WTC11 (cell line): ENCODE measurements around the gene ARHGEF18. TPM values are rescaled to one million over a fixed set of nuclear protein-coding genes. Genes with fewer than 3 reads are reported as not detected.

Experiments
- ATAC-seq: fragments of 200-7000 bp; cut with Tn5 transposase; 2 replicates; pipeline ENCODE4 v1.10.0; 2021; ENCODE audit warnings: mild to moderate bottlenecking, moderate library complexity
- CTCF ChIA-PET: fragments of 300-600 bp; sonication (Branson Sonifier 250); formaldehyde crosslinking; loops from one replicate; lab custom pipeline; 2021; ENCODE audit warnings: antibody characterized with exemption; lab: Charles Lee
- POLR2A ChIA-PET: fragments of 350-600 bp; sonication (Branson Sonifier 250); formaldehyde crosslinking; loops from one replicate; lab custom pipeline; 2021; ENCODE audit warnings: antibody characterized with exemption; lab: Charles Lee
- DNase-seq: peaks from one replicate; pipeline ENCODE4 v3.0.0; 2021; ENCODE audit warnings: low spot score
- H3K27ac Mint-ChIP-seq: 2 replicates; pipeline ENCODE4 v1.8.0; 2021; ENCODE audit warnings: mixed read lengths
- H3K27me3 Mint-ChIP-seq: 2 replicates; pipeline ENCODE4 v1.8.0; 2021; ENCODE audit warnings: low read depth, mild to moderate bottlenecking, moderate library complexity, mixed read lengths
- H3K36me3 Mint-ChIP-seq: 2 replicates; pipeline ENCODE4 v1.8.0; 2021; ENCODE audit warnings: mixed read lengths
- H3K4me1 Mint-ChIP-seq: 2 replicates; pipeline ENCODE4 v1.8.0; 2022; ENCODE audit warnings: mixed read lengths
- H3K4me3 Mint-ChIP-seq: 2 replicates; pipeline ENCODE4 v1.8.0; 2021; ENCODE audit warnings: mild to moderate bottlenecking, moderate library complexity, mixed read lengths
- H3K9me3 Mint-ChIP-seq: 2 replicates; pipeline ENCODE4 v1.8.0; 2021; ENCODE audit warnings: mixed read lengths
- AFF4 ChIP-seq: sonication (generic); formaldehyde crosslinking; IDR thresholded peaks from 2 replicates; pipeline ENCODE4 v1.8.1; 2023; ENCODE audit warnings: mild to moderate bottlenecking, missing genetic modification reagents, borderline replicate concordance
- ATF6 ChIP-seq: sonication (generic); formaldehyde crosslinking; IDR thresholded peaks from 2 replicates; pipeline ENCODE4 v1.8.1; 2023; ENCODE audit warnings: mild to moderate bottlenecking, missing genetic modification reagents
- CTCF ChIP-seq: fragments of 200-600 bp; IDR thresholded peaks from 2 replicates; pipeline ENCODE4 v1.8.0; 2022; ENCODE audit warnings: antibody characterized with exemption
- E2F1 ChIP-seq: sonication (generic); formaldehyde crosslinking; IDR thresholded peaks from 2 replicates; pipeline ENCODE4 v1.8.0; 2022; ENCODE audit warnings: mild to moderate bottlenecking, missing genetic modification reagents
- E2F5 ChIP-seq: sonication (generic); formaldehyde crosslinking; IDR thresholded peaks from 2 replicates; pipeline ENCODE4 v1.8.1; 2022; ENCODE audit warnings: mild to moderate bottlenecking, moderate library complexity, missing genetic modification reagents
- ETV6 ChIP-seq: sonication (generic); formaldehyde crosslinking; IDR thresholded peaks from 2 replicates; pipeline ENCODE4 v1.8.1; 2022; ENCODE audit warnings: mild to moderate bottlenecking, missing genetic modification reagents
- FOXP4 ChIP-seq: sonication (generic); formaldehyde crosslinking; IDR thresholded peaks from 2 replicates; pipeline ENCODE4 v1.8.0; 2022; ENCODE audit warnings: mild to moderate bottlenecking, missing genetic modification reagents
- GTF2I ChIP-seq: fragments of 250-450 bp; sonication (Bioruptor Pico); conservative IDR thresholded peaks from 2 replicates; pipeline ENCODE4 v1.4.0; 2021; ENCODE audit warnings: mild to moderate bottlenecking
- MLX ChIP-seq: sonication (generic); formaldehyde crosslinking; IDR thresholded peaks from 2 replicates; pipeline ENCODE4 v1.8.1; 2023; ENCODE audit warnings: mild to moderate bottlenecking, missing genetic modification reagents, moderate library complexity
- NFATC4 ChIP-seq: fragments of 250-450 bp; sonication (Bioruptor Pico); IDR thresholded peaks from 2 replicates; pipeline ENCODE4 v1.9.0; 2021; ENCODE audit warnings: mild to moderate bottlenecking
- SOX15 ChIP-seq: fragments of 250-450 bp; sonication (Bioruptor Pico); IDR thresholded peaks from 2 replicates; pipeline ENCODE4 v1.9.0; 2021; ENCODE audit warnings: mild to moderate bottlenecking
- TP53 ChIP-seq: sonication (generic); formaldehyde crosslinking; IDR thresholded peaks from 2 replicates; pipeline ENCODE4 v1.8.1; 2023; ENCODE audit warnings: mild to moderate bottlenecking, missing genetic modification reagents
- ZBTB21 ChIP-seq: sonication (generic); formaldehyde crosslinking; IDR thresholded peaks from 2 replicates; pipeline ENCODE4 v1.8.1; 2023; ENCODE audit warnings: mild to moderate bottlenecking, missing genetic modification reagents, borderline replicate concordance
- ZMAT4 ChIP-seq: fragments of 250-450 bp; sonication (Bioruptor Pico); IDR thresholded peaks from 2 replicates; pipeline ENCODE4 v1.9.0; 2021; ENCODE audit warnings: mild to moderate bottlenecking
- ZNF281 ChIP-seq: sonication (generic); formaldehyde crosslinking; IDR thresholded peaks from 2 replicates; pipeline ENCODE4 v1.8.0; 2023; ENCODE audit warnings: mild to moderate bottlenecking, missing genetic modification reagents
- ZNF317 ChIP-seq: sonication (generic); formaldehyde crosslinking; IDR thresholded peaks from 2 replicates; pipeline ENCODE4 v1.8.1; 2023; ENCODE audit warnings: low read depth, mild to moderate bottlenecking, moderate library complexity, missing genetic modification reagents, borderline replicate concordance
- ZNF396 ChIP-seq: fragments of 250-450 bp; sonication (Bioruptor Pico); IDR thresholded peaks from 2 replicates; pipeline ENCODE4 v1.8.0; 2021; ENCODE audit warnings: mild to moderate bottlenecking, moderate library complexity, borderline replicate concordance
- ZSCAN18 ChIP-seq: fragments of 250-450 bp; sonication (Bioruptor Pico); IDR thresholded peaks from 2 replicates; pipeline ENCODE4 v2.1.2; 2022; ENCODE audit warnings: mild to moderate bottlenecking, moderate library complexity
- total RNA-seq: library from RNA; stranded (reverse); gene quantifications from 3 replicates; pipeline ENCODE4 v1.2.3, GENCODE V29; 2021

ARHGEF18 gene
- total RNA-seq, 1 experiment from 2014 or later: 56.1 TPM

GRCh38 chr19:7383284-7383683 lies 34.5 kb downstream of the ARHGEF18 start (continued):
- TF ChIP-seq AFF4 (CRISPR knock-in tag) (no peak), SOX15 (CRISPR knock-in tag) (no peak)
- TF ChIP-seq, all 79 proteins: peak for 0

- Mint-ChIP-seq H3K27me3 (peaks cover 2% of the 10 kb centered on the region), H3K27ac (no peak overlapping the region), H3K4me3 (no peak overlapping the region), H3K9me3 (no peaks in the 10 kb centered on the region), H3K4me1 (peaks cover 10% of the 10 kb centered on the region), H3K36me3 (no peaks in the 10 kb centered on the region)
- no peak for DNase-seq
- ChIA-PET CTCF (interaction anchor here (2.4 kb wide), 1 partner anchor 30 kb away, joined by 21 read pairs; no protein-coding TSS in a partner anchor), POLR2A (no interaction called here)
- no peak for ATAC-seq
- no peak for TF ChIP-seq FOXP4 (CRISPR knock-in tag)
- TF ChIP-seq ZBTB21 (CRISPR knock-in tag): no peak
- TF ChIP-seq MLX (CRISPR knock-in tag): no peak
- TF ChIP-seq SOX15 (CRISPR knock-in tag): no peak
- no peak for TF ChIP-seq TP53
- TF ChIP-seq ZNF317 (CRISPR knock-in tag): no peak
- no peak for TF ChIP-seq ZNF396
- no peak for TF ChIP-seq ZSCAN18 (CRISPR knock-in tag)
- TF ChIP-seq NFATC4 (CRISPR knock-in tag): no peak
- no peak for TF ChIP-seq ATF6 (CRISPR knock-in tag)
- no peak for TF ChIP-seq ZMAT4 (CRISPR knock-in tag)
- TF ChIP-seq E2F5 (CRISPR knock-in tag): no peak
- no peak for TF ChIP-seq CTCF
- TF ChIP-seq GTF2I (CRISPR knock-in tag): no peak
- TF ChIP-seq ETV6 (CRISPR knock-in tag): no peak
- TF ChIP-seq E2F1 (CRISPR knock-in tag): no peak
- TF ChIP-seq ZNF281 (CRISPR knock-in tag): no peak
These were observed 36.3 kb downstream of the ARHGEF18 start for GRCh38 chr19:7385062-7385461.
